IMR-90 (cell line): Measurements from ENCODE around the gene KRTAP5-10. TPM values are rescaled to one million over a fixed set of nuclear protein-coding genes. Genes with fewer than 3 reads are reported as not detected.

Source experiments
- ATAC-seq: fragments of 200-7000 bp; cut with Tn5 transposase; 2 replicates; pipeline ENCODE4 v1.9.1; 2020; ENCODE audit warnings: low read depth, mild to moderate bottlenecking, moderate library complexity
- BruUV-seq: library from RNA; stranded (reverse); fragments of 400-500 nt; replicated peaks from 2 replicates; lab custom pipeline; 2021; lab: Mats Ljungman, UMichigan
- CTCF ChIA-PET: fragments of 300-600 bp; formaldehyde crosslinking; extraction: SDS; loops from one replicate; lab custom pipeline; 2021; ENCODE audit warnings: antibody characterized with exemption; lab: Yijun Ruan, JAX
- POLR2A ChIA-PET: fragments of 300-600 bp; sonication (Branson Sonifier 250); formaldehyde crosslinking; loops from one replicate; lab custom pipeline; 2022; ENCODE audit warnings: antibody characterized with exemption; ENCODE audit not compliant: unreplicated experiment; lab: Charles Lee
- DNase-seq: peaks from one replicate; pipeline ENCODE4 v3.0.0; 2013
- H2AFZ ChIP-seq: replicated peaks from 2 replicates; pipeline ENCODE3; 2013; ENCODE audit warnings: low read length, mild to moderate bottlenecking; ENCODE audit not compliant: poor library complexity
- H2AK5ac ChIP-seq: 2 replicates; pipeline ENCODE4 v1.6.1; 2013; ENCODE audit warnings: low read depth, low read length, inconsistent platforms
- H2AK9ac ChIP-seq: replicated peaks from 2 replicates; pipeline ENCODE3; 2013; ENCODE audit warnings: mild to moderate bottlenecking, low read depth, low read length, moderate library complexity; ENCODE audit not compliant: poor library complexity
- H2BK120ac ChIP-seq: 2 replicates; pipeline ENCODE4 v1.6.1; 2013; ENCODE audit warnings: low read depth, low read length, inconsistent platforms
- H2BK15ac ChIP-seq: 3 replicates; pipeline ENCODE4 v1.6.1; 2013; ENCODE audit warnings: low read depth, low read length, inconsistent platforms
- H2BK20ac ChIP-seq: 2 replicates; pipeline ENCODE4 v1.6.1; 2013; ENCODE audit warnings: low read depth, mild to moderate bottlenecking, inconsistent platforms, low read length, moderate library complexity
- H2BK5ac ChIP-seq: 2 replicates; pipeline ENCODE4 v1.6.1; 2013; ENCODE audit warnings: mild to moderate bottlenecking, low read depth, low read length, inconsistent platforms; ENCODE audit not compliant: poor library complexity, severe bottlenecking
- H3K14ac ChIP-seq: replicated peaks from 2 replicates; pipeline ENCODE4 v1.6.1; 2013; ENCODE audit warnings: low read depth, low read length, inconsistent platforms
- H3K18ac ChIP-seq: 2 replicates; pipeline ENCODE4 v1.6.1; 2013; ENCODE audit warnings: low read depth, low read length, control low read depth
- H3K23ac ChIP-seq: 2 replicates; pipeline ENCODE4 v1.6.1; 2013; ENCODE audit warnings: low read depth, low read length, inconsistent platforms
- H3K27ac ChIP-seq: 2 replicates; pipeline ENCODE4 v1.5.1; 2013; ENCODE audit warnings: mild to moderate bottlenecking, control low read depth, low read length; ENCODE audit not compliant: insufficient read depth
- H3K27me3 ChIP-seq: 2 replicates; pipeline ENCODE4 v1.6.1; 2013; ENCODE audit warnings: low read length; ENCODE audit not compliant: control insufficient read depth, insufficient read depth
- H3K36me3 ChIP-seq: 2 replicates; pipeline ENCODE4 v1.6.1; 2013; ENCODE audit warnings: low read length, mixed read lengths; ENCODE audit not compliant: control insufficient read depth, insufficient read depth
- H3K4ac ChIP-seq: 2 replicates; pipeline ENCODE4 v1.6.1; 2013; ENCODE audit warnings: low read depth, low read length, inconsistent platforms
- H3K4me1 ChIP-seq: 2 replicates; pipeline ENCODE4 v1.6.1; 2013; ENCODE audit warnings: low read length, mixed read lengths; ENCODE audit not compliant: control insufficient read depth, insufficient read depth
- H3K4me2 ChIP-seq: 2 replicates; pipeline ENCODE4 v1.6.1; 2013; ENCODE audit warnings: low read depth, mild to moderate bottlenecking, control low read depth, low read length, moderate library complexity
- H3K4me3 ChIP-seq: 2 replicates; pipeline ENCODE4 v1.5.1; 2013; ENCODE audit warnings: low read depth, mild to moderate bottlenecking, control low read depth, low read length, moderate library complexity; ENCODE audit not compliant: insufficient read depth
- H3K56ac ChIP-seq: 2 replicates; pipeline ENCODE4 v1.6.1; 2013; ENCODE audit warnings: low read length, inconsistent platforms; ENCODE audit not compliant: insufficient read depth; ENCODE audit errors: extremely low read depth
- H3K79me1 ChIP-seq, 2 experiments: 2 replicates each; pipeline ENCODE4 v1.6.1; 2013; ENCODE audit warnings: low read length in 2 of 2, inconsistent platforms in 1 of 2, low read depth in 1 of 2
- H3K9ac ChIP-seq: 2 replicates; pipeline ENCODE4 v1.6.1; 2013; ENCODE audit warnings: low read depth, low read length, control low read depth
- H3K9me1 ChIP-seq: 2 replicates; pipeline ENCODE4 v1.6.1; 2013; ENCODE audit warnings: low read length, inconsistent platforms; ENCODE audit not compliant: insufficient read depth
- H3K9me3 ChIP-seq: 2 replicates; pipeline ENCODE4 v1.6.1; 2013; ENCODE audit warnings: low read length; ENCODE audit not compliant: control insufficient read depth, insufficient read depth
- H4K20me1 ChIP-seq: 2 replicates; pipeline ENCODE4 v1.6.1; 2013; ENCODE audit warnings: low read length, inconsistent platforms; ENCODE audit not compliant: insufficient read depth
- H4K5ac ChIP-seq: 2 replicates; pipeline ENCODE4 v1.6.1; 2013; ENCODE audit warnings: mild to moderate bottlenecking, low read depth, low read length, control low read depth
- H4K8ac ChIP-seq, 2 experiments: 2 replicates each; pipeline ENCODE4 v1.6.1; 2013; ENCODE audit warnings: low read depth in 2 of 2, low read length in 2 of 2, control low read depth in 1 of 2, inconsistent platforms in 1 of 2
- H4K91ac ChIP-seq: 2 replicates; pipeline ENCODE4 v1.6.1; 2013; ENCODE audit warnings: low read depth, low read length, inconsistent platforms; ENCODE audit not compliant: insufficient read depth
- BHLHE40 ChIP-seq: fragments of 150-350 bp; IDR thresholded peaks from 2 replicates; pipeline ENCODE4 v1.6.1; 2016; ENCODE audit warnings: mild to moderate bottlenecking, low read depth, low read length
- CEBPB ChIP-seq: IDR thresholded peaks from 2 replicates; pipeline ENCODE4 v1.6.1; 2012; ENCODE audit warnings: low read depth, low read length, improper control_type of control experiment
- CHD1 ChIP-seq: IDR thresholded peaks from 2 replicates; pipeline ENCODE4 v1.6.1; 2012; ENCODE audit warnings: low read depth, low read length, improper control_type of control experiment
- CTCF ChIP-seq: conservative IDR thresholded peaks from 2 replicates; pipeline ENCODE4 v1.5.1; 2012; ENCODE audit warnings: mild to moderate bottlenecking, low read depth, low read length, improper control_type of control experiment
- ELK1 ChIP-seq: fragments of 150-350 bp; IDR thresholded peaks from 2 replicates; pipeline ENCODE4 v1.6.1; 2016; ENCODE audit warnings: low read depth, mild to moderate bottlenecking, low read length, moderate library complexity, borderline replicate concordance
- FOS ChIP-seq: fragments of 150-350 bp; IDR thresholded peaks from 2 replicates; pipeline ENCODE4 v1.6.1; 2016; ENCODE audit warnings: low read depth, low read length
- MAZ ChIP-seq: IDR thresholded peaks from 2 replicates; pipeline ENCODE4 v1.6.1; 2012; ENCODE audit warnings: low read depth, mild to moderate bottlenecking, low read length, improper control_type of control experiment, moderate library complexity, borderline replicate concordance
- POLR2A ChIP-seq: IDR thresholded peaks from 2 replicates; pipeline ENCODE4 v1.6.1; 2012; ENCODE audit warnings: mild to moderate bottlenecking, low read depth, low read length
- RAD21 ChIP-seq: IDR thresholded peaks from 2 replicates; pipeline ENCODE4 v1.6.1; 2012; ENCODE audit warnings: low read length, improper control_type of control experiment
- RCOR1 ChIP-seq: IDR thresholded peaks from 2 replicates; pipeline ENCODE4 v1.6.1; 2012; ENCODE audit warnings: mild to moderate bottlenecking, low read length, improper control_type of control experiment; ENCODE audit not compliant: insufficient replicate concordance
- RFX5 ChIP-seq: IDR thresholded peaks from 2 replicates; pipeline ENCODE4 v1.8.0; 2012; ENCODE audit warnings: low read depth, mild to moderate bottlenecking, low read length, moderate library complexity
- SMC3 ChIP-seq: fragments of 150-350 bp; IDR thresholded peaks from 2 replicates; pipeline ENCODE4 v1.6.1; 2016; ENCODE audit warnings: low read depth, mild to moderate bottlenecking, antibody characterized with exemption, low read length, moderate library complexity
- USF2 ChIP-seq: fragments of 150-350 bp; IDR thresholded peaks from 2 replicates; pipeline ENCODE4 v1.6.1; 2017; ENCODE audit warnings: mild to moderate bottlenecking, antibody characterized with exemption, low read length, low read depth
- WGBS, 2 experiments: methylation state at CpG; one replicate each; pipeline versions ENCODE4 v1.1.5 to v1.1.7; 2013; ENCODE audit warnings: missing lambda C conversion rate in 2 of 2; ENCODE audit not compliant: insufficient read length in 1 of 2; ENCODE audit errors: extremely low coverage in 2 of 2; 5-methylcytosine and 5-hydroxymethylcytosine counted together
- dilution Hi-C: fragments of 300-500 bp; cut with HindIII; formaldehyde crosslinking; loops from one replicate; pipeline ENCODE4 v1.14.3; 2018; ENCODE audit warnings: low sequenced_read_pairs; ENCODE audit not compliant: unreplicated experiment
- in situ Hi-C: fragments of 300-500 bp; cut with MboI; formaldehyde crosslinking; loops from 3 replicates; pipeline ENCODE4 v1.14.3; 2019; ENCODE audit warnings: low sequenced_read_pairs, inconsistent platforms, mixed read lengths
- intact Hi-C: fragments of 100-400 bp; cut with micrococcal nuclease; formaldehyde crosslinking; loops from 2 replicates; pipeline ENCODE4 v1.10.0; 2022
- polyA plus RNA-seq, 3 experiments: library from polyadenylated mRNA; depleted of rRNA; stranded (reverse); fragments of >200 nt; gene quantifications; 2 replicates each; pipeline ENCODE4 v1.2.3, GENCODE V29; 2012; ENCODE audit warnings: low replicate concordance in 1 of 3
- total RNA-seq: library from RNA; depleted of rRNA; stranded (reverse); fragments of >200 nt; gene quantifications from 2 replicates; pipeline ENCODE4 v1.2.3, GENCODE V29; 2012

The KRTAP5-10 gene
- total and polyA plus RNA-seq, 2 of the 4 experiments (the other 2 are of a cell fraction): not detected

GRCh38 chr11:71542382-71542781 lies 23.0 kb upstream of the KRTAP5-10 start:
- Histone ChIP-seq H3K79me1 (no peaks in the 10 kb centered on the region), H2AFZ (no peak overlapping the region), H3K36me3 (no peaks in the 10 kb centered on the region), H4K20me1 (no peaks in the 10 kb centered on the region), H3K18ac (no peak overlapping the region), H2BK15ac (no peak overlapping the region), H3K9me1 (no peaks in the 10 kb centered on the region), H3K14ac (no peak overlapping the region), H3K4me3 (no peak overlapping the region), H3K23ac (no peak overlapping the region), H3K27ac (no peak overlapping the region), H3K4ac (no peak overlapping the region), H2AK9ac (no peak overlapping the region), H3K27me3 (peaks cover 18% of the 10 kb centered on the region), H3K4me1 (no peaks in the 10 kb centered on the region), H3K56ac (no peak overlapping the region), H2AK5ac (no peak overlapping the region), H4K8ac (no peak overlapping the region), H3K9me3 (no peaks in the 10 kb centered on the region), H2BK120ac (no peak overlapping the region), H3K9ac (no peak overlapping the region), H4K91ac (no peak overlapping the region), H4K5ac (no peak overlapping the region), H3K4me2 (no peak overlapping the region), H2BK20ac (no peak overlapping the region), H2BK5ac (no peak overlapping the region)
- no TSS peak for BruUV-seq
- WGBS, 2 experiments: no CpG with 5 or more reads among the region's 7 CpGs
- intact Hi-C loops (no loop called here), dilution Hi-C loops (no loop called here), in situ Hi-C loops (no loop called here)
- POLR2A ChIA-PET: no interaction called here
- DNase-seq (no peak), ATAC-seq (no peak)
- TF ChIP-seq RFX5 (no peak), RCOR1 (no peak), POLR2A (no peak), FOS (no peak), SMC3 (no peak), RAD21 (no peak), MAZ (no peak), CEBPB (no peak), CTCF (no peak), CHD1 (no peak), USF2 (no peak), BHLHE40 (no peak), ELK1 (no peak)
- CTCF ChIA-PET: no interaction called here
